NCI-H1436 treated with DMSO at 0.1 percent for 48 hours (cell line): ENCODE results near the gene MYO1E.

ENCODE experiments used
- DNase-seq: peaks from one replicate; lab custom pipeline; 2025; lab: John Stamatoyannopoulos, UW

Gene MYO1E

DNA sequence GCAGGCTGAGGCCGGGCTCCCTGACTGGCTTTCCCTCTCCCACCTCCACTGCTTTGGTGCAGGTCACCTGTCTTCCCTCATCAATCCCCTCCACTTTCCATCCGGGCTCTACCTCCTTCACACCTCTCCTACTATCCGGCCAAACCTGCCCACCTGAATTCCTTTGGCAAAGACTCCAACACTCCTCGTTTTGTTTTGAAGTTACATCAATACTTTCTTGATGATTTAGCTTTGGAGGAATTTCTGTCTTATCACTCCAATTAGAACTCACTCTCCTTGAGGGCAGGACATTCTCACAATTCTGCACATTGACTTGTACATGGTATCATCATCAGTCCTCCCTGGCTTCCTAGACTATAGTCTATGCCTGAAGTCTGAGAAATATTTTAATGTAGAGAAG lies 145.7 kb downstream of the MYO1E start:
- DNase-seq: no peak

DNA sequence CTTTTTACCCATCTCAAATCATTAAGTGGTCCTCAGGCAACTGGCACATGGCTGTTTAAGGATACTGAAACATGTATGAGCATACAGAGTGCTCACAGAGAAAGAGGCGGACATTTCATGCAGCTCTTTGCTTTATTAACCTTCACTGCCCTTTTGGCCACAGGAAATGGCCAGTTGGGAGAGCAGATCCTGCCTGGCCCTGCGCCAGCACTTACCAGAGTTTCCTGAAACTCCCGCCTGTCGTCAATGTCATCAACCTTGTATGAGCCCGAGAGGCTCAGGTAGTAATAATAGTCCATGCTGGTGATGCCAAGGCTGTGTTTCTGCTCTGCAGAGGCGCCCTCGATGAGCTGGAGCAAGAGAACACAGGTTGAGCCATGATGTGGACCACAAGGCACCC lies 148.2 kb downstream of the MYO1E start:
- no peak for DNase-seq

DNA sequence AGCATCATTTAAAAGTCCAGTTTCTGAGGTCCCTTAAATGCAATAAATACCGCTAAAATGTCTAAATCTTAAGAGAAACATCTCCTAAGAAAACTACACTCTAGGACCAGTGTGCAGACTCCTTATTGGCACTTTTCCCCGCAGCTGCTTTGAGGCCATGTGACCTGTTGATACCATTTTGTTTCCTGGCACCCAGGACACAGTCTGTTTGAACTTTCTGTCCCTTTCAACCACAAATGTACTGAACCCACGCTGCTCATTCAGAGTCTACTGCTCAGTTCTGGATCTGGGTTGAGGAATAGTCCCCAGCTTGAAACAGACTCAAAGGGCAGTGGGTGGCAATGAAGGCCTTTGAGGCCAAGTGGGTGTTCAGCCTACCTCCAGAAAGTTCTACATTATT lies 148.9 kb downstream of the MYO1E start:
- DNase-seq: no peak

DNA sequence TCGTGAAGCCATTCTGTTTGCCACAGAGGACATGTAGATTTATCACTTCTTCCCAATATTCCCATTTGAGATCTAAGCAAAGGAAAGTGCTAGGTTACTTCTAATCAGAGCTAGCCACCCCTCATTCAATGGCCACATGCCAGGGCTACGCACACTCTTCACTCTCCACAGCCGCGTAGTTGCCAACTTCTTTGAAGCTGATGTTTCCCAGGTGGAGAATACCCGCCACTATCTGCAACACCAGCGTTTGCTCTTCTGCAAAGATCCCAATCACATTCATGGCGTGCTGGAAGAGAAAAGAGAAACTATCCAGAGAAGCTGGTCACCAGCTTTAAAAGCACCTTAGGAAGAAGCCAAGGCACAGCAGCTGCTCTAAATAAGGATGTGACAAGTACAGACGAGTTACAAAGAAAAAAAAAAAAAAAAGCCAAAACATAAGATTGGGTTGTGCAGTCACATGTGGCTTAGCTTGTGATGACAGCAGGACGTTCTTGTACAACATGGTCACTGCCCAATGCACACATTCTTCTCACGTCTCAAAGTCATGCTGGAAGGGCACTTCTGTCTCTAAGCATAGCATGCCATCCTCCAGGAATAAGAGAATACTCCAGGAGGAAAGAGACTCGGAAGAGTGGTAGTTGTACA lies 149.6 kb downstream of the MYO1E start:
- no peak for DNase-seq

DNA sequence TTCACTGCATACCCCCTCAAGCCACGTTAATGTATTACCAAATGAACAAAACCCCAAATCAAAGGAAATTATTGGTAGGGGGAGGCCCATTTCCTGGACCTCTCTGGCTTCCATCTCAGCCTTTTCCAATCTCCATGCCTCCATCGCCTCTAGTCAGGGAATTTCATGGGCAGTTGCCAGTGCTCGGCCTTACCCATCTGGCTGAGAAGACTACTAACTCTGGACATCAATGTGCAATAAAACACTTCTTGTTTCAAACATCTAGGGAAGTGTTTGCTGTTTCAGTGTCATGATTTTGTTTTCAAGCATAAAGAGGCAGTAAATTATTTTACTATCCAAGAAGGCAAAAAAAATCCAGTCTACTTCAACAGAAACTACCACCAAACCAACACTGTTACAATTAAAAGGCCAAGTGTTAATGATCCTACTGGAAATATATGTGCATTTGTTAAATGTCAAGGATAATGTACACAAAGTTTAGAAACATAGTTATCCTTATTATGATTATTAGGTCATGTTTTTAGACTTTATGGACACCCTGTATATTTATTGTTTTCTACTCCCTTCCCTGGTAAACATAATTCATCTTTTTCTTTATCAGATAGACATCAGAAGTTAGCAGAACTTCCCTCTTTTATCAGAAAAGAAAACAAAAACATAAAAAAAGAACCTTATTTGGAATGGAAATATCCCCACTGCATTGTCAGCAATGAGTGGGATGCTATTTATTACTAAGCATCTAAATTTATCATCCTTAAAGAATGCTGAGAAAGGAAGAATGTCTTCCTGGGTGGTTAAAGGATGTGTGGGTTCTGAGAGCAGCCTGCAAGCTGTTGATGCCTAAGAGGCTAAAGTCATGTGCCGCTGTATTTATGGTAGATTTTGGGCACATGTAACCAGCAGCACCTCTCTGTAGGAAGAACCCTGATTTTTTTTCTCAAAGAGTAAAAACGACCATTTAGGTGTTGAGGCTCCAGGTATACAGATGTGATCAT lies 150.9 kb downstream of the MYO1E start:
- no peak for DNase-seq

DNA sequence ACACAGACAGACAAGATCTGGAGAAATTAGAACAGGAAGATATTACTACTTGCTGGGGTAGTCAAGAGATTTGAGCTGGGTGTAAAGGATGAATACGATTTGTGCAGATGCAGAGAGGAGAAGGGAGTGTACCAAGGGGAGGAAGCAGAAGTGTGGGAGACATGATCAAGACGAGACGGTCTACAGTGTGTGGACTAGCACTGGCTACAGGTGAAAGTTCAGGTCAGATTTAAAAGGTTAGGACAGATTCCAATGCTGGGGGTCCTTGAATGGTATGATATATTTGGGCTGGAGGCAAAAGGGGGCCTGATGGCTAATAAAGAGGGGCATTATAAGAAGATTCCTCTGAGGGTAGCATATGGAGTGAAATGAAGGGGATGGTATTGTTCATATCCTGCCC lies 154.0 kb downstream of the MYO1E start:
- DNase-seq: no peak

DNA sequence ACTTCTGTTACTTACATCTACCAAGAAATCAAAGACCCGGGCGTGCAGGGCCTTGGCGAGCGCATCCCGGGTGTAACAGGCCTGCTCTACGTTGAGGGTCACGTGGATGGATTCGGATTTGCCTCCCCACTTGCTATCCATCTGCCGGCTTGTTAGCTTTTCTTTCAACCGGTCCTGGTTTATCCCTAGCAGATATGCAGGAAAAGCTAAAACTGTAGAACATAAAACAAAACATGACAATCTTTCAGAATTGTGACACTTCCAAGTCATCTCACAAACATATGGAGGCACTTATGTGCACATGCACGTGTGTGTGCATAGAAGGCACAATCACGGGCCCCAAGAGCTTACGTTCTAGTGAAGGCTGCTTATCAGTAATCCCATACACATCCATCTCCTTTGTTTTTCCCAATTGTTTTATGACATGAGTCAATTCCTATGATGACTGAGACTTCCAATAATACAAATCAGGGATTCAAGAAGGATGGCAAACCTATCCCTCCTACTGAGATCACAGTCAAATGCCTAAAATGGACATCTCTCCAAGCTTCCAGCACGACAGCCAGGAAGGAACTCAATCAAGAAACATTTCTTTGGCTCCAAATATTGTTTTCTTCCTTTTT lies 154.7 kb downstream of the MYO1E start:
- DNase-seq: no peak

DNA sequence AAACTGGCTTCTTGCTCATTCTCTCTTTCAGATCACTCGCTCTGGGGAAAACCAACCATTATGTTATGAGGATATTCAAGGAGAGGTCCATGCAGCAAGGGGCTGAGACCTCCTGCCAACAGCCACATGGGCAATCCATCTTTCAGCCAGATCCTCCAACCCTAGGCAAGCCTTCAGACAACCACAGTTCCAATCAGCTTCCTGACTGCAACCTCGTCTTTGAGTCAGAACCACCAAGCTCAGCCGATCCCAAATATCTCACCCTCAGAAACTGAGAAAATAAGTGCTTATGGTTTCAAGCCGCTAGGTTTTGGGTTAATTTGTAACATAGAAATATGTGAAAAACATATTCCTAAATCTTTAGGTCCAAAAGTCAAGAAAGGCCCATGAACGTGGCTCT lies 155.8 kb downstream of the MYO1E start:
- DNase-seq: no peak

DNA sequence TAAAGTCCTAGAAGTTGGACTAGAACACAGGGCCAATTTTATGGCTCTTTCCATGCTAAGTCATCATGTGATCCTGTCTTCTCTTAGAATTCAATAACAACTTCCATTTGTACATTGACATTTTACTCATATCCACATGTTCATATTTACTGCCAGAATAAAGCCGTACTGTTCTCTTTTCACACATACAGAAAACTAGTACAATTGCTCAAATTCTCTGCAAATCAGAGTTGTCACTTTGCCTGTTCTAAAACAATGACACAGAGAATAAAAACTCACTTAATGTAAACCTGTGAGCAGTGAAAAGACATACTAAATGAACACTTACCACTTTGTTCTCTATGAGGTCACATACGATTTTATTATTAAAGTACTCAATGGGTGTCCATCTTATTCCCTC lies 162.5 kb downstream of the MYO1E start:
- no peak for DNase-seq

DNA sequence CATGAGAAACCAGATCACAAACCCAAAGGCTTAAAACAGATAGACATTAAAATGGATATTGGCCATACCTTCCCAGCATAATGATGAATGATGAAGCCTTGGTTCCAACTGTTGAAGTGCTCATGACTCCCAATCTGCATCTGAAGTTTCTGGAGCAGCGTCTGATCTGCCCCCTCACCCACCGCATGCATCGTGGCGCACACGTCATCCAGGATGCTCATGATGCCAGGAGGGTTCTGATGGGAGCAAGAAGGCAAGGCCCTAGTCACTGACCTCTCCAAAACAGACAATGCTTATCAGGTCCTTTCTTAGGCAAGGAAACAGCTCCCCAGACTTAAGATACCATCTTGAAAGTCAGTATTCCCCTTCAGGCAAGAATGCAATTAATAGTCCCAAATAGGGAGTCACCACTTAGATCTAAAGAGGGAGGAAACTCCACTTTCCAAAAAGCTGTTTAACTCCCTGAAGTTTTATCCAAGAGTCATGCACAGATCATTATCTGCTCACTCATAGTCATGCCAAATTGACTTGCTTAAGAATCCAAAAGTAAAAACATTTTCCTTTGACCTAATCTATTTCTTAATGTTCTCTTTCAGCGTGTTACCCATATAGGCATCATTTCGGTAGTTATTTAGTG lies 163.9 kb downstream of the MYO1E start:
- no peak for DNase-seq

DNA sequence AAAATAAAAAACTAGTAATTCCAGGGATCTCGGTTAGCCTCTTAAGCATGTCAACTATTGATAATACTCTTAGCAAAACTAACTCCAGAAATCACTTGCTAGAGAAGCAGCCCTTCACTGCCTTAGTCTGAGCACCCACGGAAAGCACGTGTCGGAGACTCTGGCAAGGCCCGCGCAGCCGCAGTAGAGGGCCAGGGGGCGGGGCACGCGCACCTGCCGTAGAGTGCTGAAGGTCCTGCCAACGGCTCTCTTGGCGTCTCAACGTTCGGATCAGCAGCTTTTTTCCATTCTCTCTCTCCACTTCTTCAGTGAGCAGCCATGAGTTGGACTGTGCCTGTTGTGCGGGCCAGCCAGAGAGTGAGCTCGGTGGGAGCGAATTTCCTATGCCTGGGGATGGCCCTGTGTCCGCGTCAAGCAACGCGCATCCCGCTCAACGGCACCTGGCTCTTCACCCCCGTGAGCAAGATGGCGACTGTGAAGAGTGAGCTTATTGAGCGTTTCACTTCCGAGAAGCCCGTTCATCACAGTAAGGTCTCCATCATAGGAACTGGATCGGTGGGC lies 166.0 kb downstream of the MYO1E start, which contains the start of gene LDHAL6B:
Gene LDHAL6B, plus strand, starts transcription at position 221 of the 561 bp plus-strand sequence. Its CDS starts 98 bp downstream, at position 319.
- DNase-seq: no peak

DNA sequence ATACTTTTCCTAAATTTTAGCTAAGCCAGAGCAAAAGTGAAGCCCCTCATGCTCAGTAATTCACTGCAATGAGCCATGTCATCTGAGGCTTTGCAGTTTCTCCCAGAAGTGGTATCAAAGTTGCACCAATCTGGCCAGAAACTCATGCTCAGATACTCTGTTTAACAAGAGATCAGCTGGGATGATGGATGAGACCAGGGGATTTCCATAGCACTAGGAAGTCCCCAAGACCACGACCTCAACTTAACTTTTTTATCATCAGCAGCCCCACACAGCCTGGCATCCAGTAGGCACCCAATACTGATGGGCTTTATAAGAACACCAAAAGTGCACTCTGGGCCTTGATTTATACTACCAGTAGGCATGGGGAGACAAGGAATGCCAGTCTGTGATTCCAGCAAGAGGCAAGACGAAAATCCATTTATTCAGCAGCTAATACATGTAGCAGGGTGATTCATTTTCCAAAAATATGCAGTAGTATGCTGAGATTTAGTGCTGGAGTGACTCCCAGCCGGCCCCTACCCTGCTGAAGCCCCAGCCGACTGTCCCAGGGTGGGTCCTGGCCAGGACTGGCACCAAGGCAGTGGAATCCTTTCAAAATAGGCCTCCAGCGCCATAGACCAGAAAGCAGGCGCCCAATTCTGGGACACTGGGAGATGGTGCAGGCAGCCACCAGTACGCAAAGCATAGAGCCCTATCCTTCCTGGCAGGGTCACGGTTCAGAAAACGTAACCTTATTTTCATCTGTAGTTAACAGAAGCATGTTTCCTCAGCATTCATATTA lies 166.6 kb downstream of the MYO1E start:
- DNase-seq: no peak

DNA sequence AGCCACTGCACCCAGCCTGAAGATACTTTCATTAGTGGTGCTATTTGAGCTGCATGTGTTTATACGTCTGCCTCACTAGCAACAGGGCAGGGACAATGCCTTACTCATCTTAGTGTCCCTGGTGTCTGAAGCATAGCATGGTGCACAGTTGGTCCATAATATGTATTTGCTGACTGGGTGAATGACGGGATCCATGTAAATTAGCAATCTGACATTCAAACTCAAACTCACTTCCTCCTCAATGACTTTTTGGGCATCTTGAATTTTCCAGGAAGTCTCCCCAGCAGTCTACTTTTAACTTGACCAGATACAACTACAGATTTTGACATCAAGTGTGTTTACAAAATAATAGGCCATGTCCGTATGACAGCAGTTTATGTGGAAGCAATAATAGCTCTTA lies 169.0 kb downstream of the MYO1E start:
- DNase-seq: no peak

DNA sequence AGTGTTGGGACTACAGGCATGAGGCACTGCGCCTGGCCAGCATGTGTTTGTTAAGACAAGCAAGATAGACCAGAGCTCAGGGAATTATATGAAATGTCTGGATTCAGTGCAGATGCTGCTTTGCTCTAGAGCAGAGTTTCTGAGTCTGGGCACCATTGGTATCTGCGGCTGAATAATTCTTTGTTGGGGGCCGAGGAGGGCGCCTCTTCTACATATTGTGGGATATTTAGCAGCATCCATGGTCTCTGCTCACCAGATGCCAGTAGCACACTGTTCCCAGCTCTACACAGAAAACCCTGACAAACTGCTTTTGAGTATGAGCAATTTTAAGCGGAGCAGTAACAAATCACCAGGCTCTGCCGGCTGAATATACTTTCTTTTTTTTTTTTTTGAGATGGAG lies 169.7 kb downstream of the MYO1E start:
- DNase-seq: no peak

DNA sequence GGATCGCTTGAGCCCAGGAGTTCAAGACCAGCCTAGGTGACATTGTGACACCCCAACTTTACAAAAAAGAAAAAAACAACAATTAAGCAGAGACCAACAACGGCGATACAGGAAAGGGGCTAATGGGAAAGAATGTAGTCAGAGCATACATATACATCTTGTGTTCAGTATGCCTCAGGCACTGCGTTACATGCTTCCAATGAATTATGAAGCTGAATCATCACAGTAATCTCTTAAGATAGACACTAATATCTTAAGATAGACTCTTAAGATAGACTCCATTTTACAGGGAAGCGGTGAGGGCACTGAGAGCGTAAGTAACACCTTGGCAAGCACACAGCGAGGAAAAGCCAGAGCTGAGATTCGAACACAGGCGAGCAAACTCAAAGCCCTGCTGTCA lies 172.1 kb downstream of the MYO1E start:
- DNase-seq: no peak

DNA sequence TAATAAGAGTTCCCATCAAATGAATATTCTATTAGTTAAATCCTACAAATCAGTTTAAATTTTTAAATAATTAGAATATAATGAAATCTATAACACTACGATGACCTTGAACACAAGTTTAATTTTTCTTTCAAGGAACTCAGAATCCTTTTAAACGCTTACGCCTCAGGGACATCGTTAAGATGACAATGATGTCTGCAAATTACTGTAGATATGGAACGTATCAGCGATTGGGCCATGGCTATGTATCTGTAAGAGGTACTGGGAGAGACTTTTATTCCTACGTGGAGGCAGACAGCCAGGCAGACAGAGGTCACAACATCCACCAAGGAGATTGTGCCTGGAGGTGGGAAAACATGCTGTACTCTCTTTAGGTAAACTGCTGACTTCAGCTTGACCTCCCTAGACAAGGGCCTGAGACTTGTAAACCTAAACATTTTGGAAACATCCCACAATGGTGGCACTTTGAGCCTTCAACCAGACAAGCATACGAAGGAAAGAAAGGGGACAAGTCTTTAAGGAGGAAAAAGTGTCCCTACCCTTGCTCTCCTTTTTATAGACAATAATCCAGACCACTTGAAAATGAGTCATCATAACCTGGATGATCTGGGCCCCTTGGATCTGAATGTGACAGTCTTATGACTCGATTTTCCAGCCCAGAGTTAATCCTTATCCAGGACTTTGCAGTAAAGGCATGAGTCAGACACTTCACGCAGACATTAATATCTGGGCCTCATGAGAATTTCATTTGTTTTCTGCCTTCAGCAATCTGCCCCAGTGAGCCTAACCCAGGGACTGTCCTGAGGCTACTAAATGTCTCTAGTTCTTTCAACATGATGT lies 172.8 kb downstream of the MYO1E start:
- DNase-seq: no peak

DNA sequence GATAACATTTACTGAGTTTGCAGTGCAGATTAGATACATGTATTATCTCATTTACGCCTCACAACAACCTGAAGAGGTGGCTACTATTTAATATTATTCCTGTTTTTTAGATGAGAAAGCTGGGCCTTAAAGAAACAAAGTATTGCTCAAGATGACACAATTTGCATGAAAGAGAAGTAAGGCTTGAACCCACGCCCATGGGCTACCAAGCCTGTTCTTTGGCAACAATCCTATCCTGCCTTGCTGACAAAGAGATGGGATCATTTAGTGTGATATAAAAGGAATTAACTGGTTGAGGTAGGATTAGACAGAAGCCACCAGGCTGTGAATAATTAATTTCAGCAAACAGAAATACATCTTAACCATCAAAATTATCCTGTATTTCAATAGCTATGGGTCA lies 175.2 kb downstream of the MYO1E start:
- DNase-seq: no peak

DNA sequence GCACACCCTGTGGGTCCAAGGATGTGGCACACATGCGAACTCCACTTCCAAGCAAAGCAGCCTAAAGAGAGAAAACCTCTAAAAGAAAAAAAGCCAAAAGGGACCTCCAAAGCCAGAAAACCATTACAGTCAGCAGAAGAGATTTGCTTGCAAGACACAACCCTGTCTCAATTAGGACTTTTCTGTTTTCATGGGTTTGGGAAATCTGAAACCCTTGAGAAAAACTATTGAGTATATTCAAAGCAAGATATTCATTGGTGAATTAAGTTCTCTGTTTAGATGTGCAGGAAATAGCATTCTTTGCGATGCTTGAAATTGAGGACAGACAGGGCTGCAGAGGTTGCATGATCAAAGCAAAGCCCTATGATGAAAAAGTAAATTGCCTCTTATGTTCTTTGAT lies 176.3 kb downstream of the MYO1E start:
- DNase-seq: no peak

DNA sequence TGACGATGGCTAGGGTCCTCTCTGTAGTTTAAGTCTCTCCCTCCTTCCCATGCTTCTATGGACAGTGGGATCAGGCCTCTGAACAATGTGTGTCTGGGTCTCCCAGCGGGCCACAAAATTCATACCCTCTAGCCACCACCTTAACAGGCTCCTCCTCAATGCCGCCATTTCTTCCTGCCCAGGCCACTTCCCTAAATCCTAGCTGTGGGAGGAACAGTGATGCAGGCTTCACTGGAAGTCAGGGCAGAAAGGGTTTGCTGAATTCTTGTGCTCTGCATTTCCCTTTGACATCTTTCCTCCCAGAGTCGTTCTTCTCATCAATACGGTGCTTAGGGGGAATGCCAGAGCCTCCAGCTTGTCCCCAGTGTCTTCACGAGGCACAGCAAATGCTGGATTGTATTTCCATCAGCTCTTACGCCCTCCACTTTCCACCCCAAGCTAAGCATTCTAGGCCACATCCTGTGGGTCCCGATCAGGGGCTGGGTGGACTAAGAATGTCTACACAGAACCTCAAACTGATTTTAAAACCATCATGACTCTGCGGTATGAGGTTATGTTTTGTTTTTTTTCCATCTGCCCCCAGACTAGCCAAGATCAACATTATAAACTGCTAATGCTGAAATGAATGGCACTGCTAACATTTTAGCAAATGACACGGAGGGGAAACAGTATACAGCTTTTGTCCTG lies 177.9 kb downstream of the MYO1E start:
- no peak for DNase-seq

DNA sequence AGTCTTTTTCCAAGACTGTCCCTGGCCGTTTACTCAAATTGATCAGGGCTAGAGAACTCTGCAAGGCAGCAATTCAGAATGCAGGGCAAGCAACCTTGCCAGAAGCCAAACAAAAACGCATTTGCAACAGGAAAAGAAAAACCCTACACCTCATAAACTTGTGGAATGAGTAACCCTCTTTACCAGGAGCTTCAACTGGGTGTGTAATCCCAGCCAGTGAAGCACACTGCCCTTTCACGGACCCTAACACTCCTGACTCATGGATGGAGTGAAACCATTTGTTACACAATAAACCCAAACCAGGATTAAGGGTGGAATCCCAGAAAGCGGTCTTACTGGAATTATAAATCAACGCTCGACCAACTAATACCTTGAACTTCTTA lies 180.8 kb downstream of the MYO1E start:
- no peak for DNase-seq
